Neuronal stem cell (in vitro differentiated cells): Measurements from ENCODE around the gene FANK1. TPM values are rescaled to one million over a fixed set of nuclear protein-coding genes. Genes with fewer than 3 reads are reported as not detected.

Experiments used
- DNase-seq: peaks from one replicate; pipeline ENCODE4 v3.0.0-alpha.2; 2013; ENCODE audit warnings: low spot score
- H2AFZ ChIP-seq: one replicate; pipeline ENCODE4 v1.6.1; 2013; ENCODE audit warnings: mild to moderate bottlenecking, low read length, inconsistent platforms
- H2AK5ac ChIP-seq: 2 replicates; pipeline ENCODE4 v1.6.1; 2013; ENCODE audit warnings: low read depth, mild to moderate bottlenecking, inconsistent platforms, low read length, moderate library complexity, mixed read lengths
- H2BK120ac ChIP-seq: 2 replicates; pipeline ENCODE4 v1.6.1; 2013; ENCODE audit warnings: low read depth, mild to moderate bottlenecking, inconsistent platforms, low read length, moderate library complexity, mixed read lengths
- H2BK12ac ChIP-seq: one replicate; pipeline ENCODE4 v1.6.1; 2013; ENCODE audit warnings: low read length, inconsistent platforms
- H2BK15ac ChIP-seq: 2 replicates; pipeline ENCODE4 v1.6.1; 2013; ENCODE audit warnings: mild to moderate bottlenecking, low read length, inconsistent platforms, mixed read lengths
- H2BK5ac ChIP-seq: one replicate; pipeline ENCODE4 v1.6.1; 2013; ENCODE audit warnings: inconsistent platforms, mild to moderate bottlenecking, low read length, moderate library complexity
- H3K14ac ChIP-seq: one replicate; pipeline ENCODE4 v1.6.1; 2013; ENCODE audit warnings: low read length, inconsistent platforms
- H3K18ac ChIP-seq: 2 replicates; pipeline ENCODE4 v1.6.1; 2013; ENCODE audit warnings: low read length, inconsistent platforms
- H3K23ac ChIP-seq: 2 replicates; pipeline ENCODE4 v1.6.1; 2013; ENCODE audit warnings: low read depth, mild to moderate bottlenecking, mixed read lengths, low read length, inconsistent platforms; ENCODE audit not compliant: poor library complexity
- H3K27ac ChIP-seq: replicated peaks from 3 replicates; pipeline ENCODE4 v1.5.1; 2013; ENCODE audit warnings: low read length, inconsistent platforms
- H3K27me3 ChIP-seq, 3 experiments: 2 replicates each; pipeline ENCODE4 v1.6.1; 2013; ENCODE audit warnings: low read length in 3 of 3, mild to moderate bottlenecking in 2 of 3, inconsistent platforms in 1 of 3, low read depth in 1 of 3, mixed read lengths in 1 of 3, moderate library complexity in 1 of 3; ENCODE audit not compliant: control insufficient read depth in 3 of 3, insufficient read depth in 3 of 3
- H3K36me3 ChIP-seq, 2 donors: replicated peaks in 1 of 2; 2 replicates each; pipeline ENCODE4 v1.6.1; 2013; ENCODE audit warnings: low read length in 2 of 2; ENCODE audit not compliant: control insufficient read depth in 2 of 2, insufficient read depth in 2 of 2
- H3K4ac ChIP-seq: 2 replicates; pipeline ENCODE4 v1.6.1; 2013; ENCODE audit warnings: inconsistent platforms, mild to moderate bottlenecking, low read length, moderate library complexity
- H3K4me1 ChIP-seq, 2 donors: 1 replicate in 1 of 2; 2 replicates in 1 of 2; pipeline ENCODE4 v1.6.1; 2013; ENCODE audit warnings: low read length in 2 of 2, low read depth in 1 of 2; ENCODE audit not compliant: control insufficient read depth in 2 of 2, insufficient read depth in 1 of 2
- H3K4me2 ChIP-seq: one replicate; pipeline ENCODE4 v1.6.1; 2013; ENCODE audit warnings: mild to moderate bottlenecking, low read length, inconsistent platforms; ENCODE audit not compliant: insufficient read depth, poor library complexity, severe bottlenecking
- H3K4me3 ChIP-seq, 2 donors: 2 replicates each; pipeline ENCODE4 v1.5.1; 2013; ENCODE audit warnings: low read length in 2 of 2, mild to moderate bottlenecking in 2 of 2, inconsistent platforms in 1 of 2, moderate library complexity in 1 of 2
- H3K79me1 ChIP-seq: one replicate; pipeline ENCODE4 v1.6.1; 2013; ENCODE audit warnings: low read depth, mild to moderate bottlenecking, inconsistent platforms, low read length, moderate library complexity
- H3K9ac ChIP-seq: one replicate; pipeline ENCODE4 v1.6.1; 2013; ENCODE audit warnings: mild to moderate bottlenecking, low read depth, low read length, inconsistent platforms; ENCODE audit not compliant: poor library complexity
- H3K9me3 ChIP-seq, 2 donors: replicated peaks in 1 of 2; 2 replicates each; pipeline versions ENCODE3 to v1.6.1; 2013; ENCODE audit warnings: low read length in 2 of 2, mild to moderate bottlenecking in 2 of 2, inconsistent platforms in 1 of 2, low read depth in 1 of 2, mixed read lengths in 1 of 2, moderate library complexity in 1 of 2; ENCODE audit not compliant: control insufficient read depth in 2 of 2, insufficient read depth in 1 of 2
- H4K8ac ChIP-seq: one replicate; pipeline ENCODE4 v1.6.1; 2013; ENCODE audit warnings: low read depth, mild to moderate bottlenecking, inconsistent platforms, low read length, moderate library complexity
- H4K91ac ChIP-seq: one replicate; pipeline ENCODE4 v1.6.1; 2013; ENCODE audit warnings: low read length, low read depth, mild to moderate bottlenecking, inconsistent platforms; ENCODE audit not compliant: poor library complexity
- WGBS, 2 donors: extraction: QIAGEN DNeasy Blood & Tissue Kit; methylation state at CpG; one replicate each; pipeline ENCODE4 v1.1.7; 2013; ENCODE audit warnings: missing lambda C conversion rate in 2 of 2, mixed read lengths in 1 of 2; ENCODE audit not compliant: insufficient read length in 2 of 2, insufficient replicate concordance in 1 of 2; ENCODE audit errors: extremely low coverage in 2 of 2; 5-methylcytosine and 5-hydroxymethylcytosine counted together
- small RNA-seq: library from polyadenylated mRNA; stranded (forward); fragments of <200 nt; extraction: miRNeasy Mini kit (QIAGEN cat#:217004); gene quantifications from one replicate; pipeline ENCODE3, GENCODE V24; 2013; ENCODE audit not compliant: insufficient read depth

FANK1 gene

DNA sequence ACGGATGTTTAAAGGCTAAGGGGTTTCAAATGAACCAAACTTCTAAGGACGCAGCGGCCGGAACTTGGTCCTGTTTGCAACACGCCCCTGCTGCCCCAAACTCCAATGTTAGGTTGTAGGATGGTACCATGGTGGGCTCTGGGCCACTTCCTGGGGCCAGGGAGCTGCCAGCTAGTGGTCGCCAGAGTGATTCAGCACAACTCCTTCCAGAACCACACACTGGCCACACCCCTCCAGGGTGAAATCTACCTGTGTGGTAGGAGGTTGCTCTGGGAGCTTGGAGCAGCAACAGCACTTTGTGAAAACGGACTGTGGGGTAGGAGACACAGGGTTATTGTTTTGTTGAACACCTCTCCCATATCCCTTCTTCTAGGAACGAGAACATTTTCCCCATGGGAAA lies 161.1 kb downstream of the FANK1 start:
- Histone ChIP-seq H3K23ac (no peak overlapping the region), H2AK5ac (no peak overlapping the region), H3K36me3 (no peaks in the 10 kb centered on the region), H4K8ac (no peak overlapping the region), H3K27me3 (no peaks in the 10 kb centered on the region), H3K18ac (peak overlapping the region; percentile 45), H2BK5ac (no peak overlapping the region), H3K9me3 (peaks cover 0 to 8% of the 10 kb centered on the region in 2 donors), H2AFZ (peak overlapping the region; percentile 82), H2BK12ac (no peak overlapping the region), H4K91ac (peak overlapping the region; percentile 39), H3K4me1 (peaks cover 5 to 29% of the 10 kb centered on the region in 2 donors), H3K9ac (no peak overlapping the region), H3K4me2 (no peak overlapping the region), H2BK15ac (no peak overlapping the region), H3K14ac (no peak overlapping the region), H3K4ac (no peak overlapping the region), H3K27ac (no peak overlapping the region), H2BK120ac (no peak overlapping the region), H3K79me1 (no peaks in the 10 kb centered on the region), H3K4me3 (no peak overlapping the region)
- DNase-seq, result no peak
- WGBS, 2 donors, result no CpG with 5 or more reads among the region's 8 CpGs

DNA sequence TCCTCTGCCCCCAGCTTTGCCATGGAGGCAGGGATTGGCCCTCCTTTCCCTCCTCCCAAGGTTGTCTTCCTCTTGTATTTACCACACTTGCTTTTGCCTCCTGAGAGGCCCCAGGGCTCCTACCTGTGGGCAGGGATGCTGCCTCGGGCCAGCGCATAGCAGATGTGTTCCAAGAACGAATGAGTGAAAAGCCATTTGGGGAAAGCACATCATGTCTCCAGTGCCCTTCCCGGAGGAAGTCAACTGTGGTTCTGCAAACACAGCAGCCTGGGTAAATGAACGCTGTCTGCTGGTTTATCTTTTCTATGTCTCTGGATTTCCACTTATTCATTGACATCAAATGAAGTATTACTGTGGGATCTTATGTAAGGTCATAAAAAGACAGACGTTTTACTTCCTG lies 161.7 kb downstream of the FANK1 start:
- Histone ChIP-seq H3K4me2 (no peak overlapping the region), H2BK15ac (no peak overlapping the region), H3K27me3 (no peaks in the 10 kb centered on the region), H3K4me3 (no peak overlapping the region), H3K79me1 (no peaks in the 10 kb centered on the region), H3K4ac (no peak overlapping the region), H4K91ac (no peak overlapping the region), H4K8ac (no peak overlapping the region), H2BK12ac (peak overlapping the region; percentile 14), H2BK120ac (no peak overlapping the region), H2BK5ac (no peak overlapping the region), H3K9me3 (peaks cover 0 to 8% of the 10 kb centered on the region in 2 donors), H3K23ac (no peak overlapping the region), H3K36me3 (no peaks in the 10 kb centered on the region), H3K18ac (peak overlapping the region; percentile 44), H3K14ac (no peak overlapping the region), H2AK5ac (no peak overlapping the region), H2AFZ (peak overlapping the region; percentile 82), H3K4me1 (peaks cover 5 to 35% of the 10 kb centered on the region in 2 donors), H3K27ac (no peak overlapping the region), H3K9ac (no peak overlapping the region)
- DNase-seq, result no peak
- WGBS, 2 donors, result no CpG with 5 or more reads among the region's 6 CpGs

DNA sequence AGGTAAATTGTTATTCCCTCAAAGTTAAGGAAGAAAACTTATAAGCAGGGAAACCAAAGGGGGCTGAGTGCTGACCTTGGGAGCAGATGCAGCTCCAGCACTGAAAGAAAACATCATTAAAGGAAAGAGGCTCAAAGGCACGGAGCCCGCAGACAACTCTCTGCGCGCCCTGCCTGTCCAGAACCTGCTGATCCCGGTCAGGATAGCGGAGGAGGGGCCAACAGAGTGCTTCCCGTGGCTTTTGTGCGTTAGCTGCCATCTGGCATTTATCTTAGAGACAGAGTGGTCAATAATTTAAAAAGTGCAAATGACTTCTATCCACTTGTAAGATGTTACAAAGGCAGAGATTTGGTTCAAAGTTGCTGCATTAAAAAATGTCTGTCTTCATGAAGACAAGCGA lies 162.1 kb downstream of the FANK1 start:
- Histone ChIP-seq H2BK120ac (no peak overlapping the region), H2BK15ac (no peak overlapping the region), H3K79me1 (no peaks in the 10 kb centered on the region), H3K27me3 (no peaks in the 10 kb centered on the region), H3K4me1 (peaks cover 7 to 39% of the 10 kb centered on the region in 2 donors), H4K8ac (no peak overlapping the region), H3K9ac (no peak overlapping the region), H3K4me2 (no peak overlapping the region), H3K18ac (no peak overlapping the region), H4K91ac (no peak overlapping the region), H2AFZ (peak overlapping the region; percentile 82), H2BK12ac (no peak overlapping the region), H3K4me3 (no peak overlapping the region), H3K14ac (no peak overlapping the region), H2AK5ac (no peak overlapping the region), H3K36me3 (no peaks in the 10 kb centered on the region), H3K9me3 (peaks cover 0 to 8% of the 10 kb centered on the region in 2 donors), H2BK5ac (no peak overlapping the region), H3K4ac (no peak overlapping the region), H3K27ac (no peak overlapping the region), H3K23ac (no peak overlapping the region)
- no CpG with 5 or more reads among the region's 9 CpGs for WGBS, 2 donors
- DNase-seq, result peak; percentile 17

Small RNAs within 50 kb of the gene (small RNA-seq; reads per million reads assigned to genes)
- gene GNG10P1 (not detected), gene RF00017 (not detected), gene RNU2-42P (not detected)
